ENCODE results near the gene NME3.
"Not testable (repeated sequence)": the region's sequence is repeated elsewhere in the genome, so short reads cannot be mapped to it uniquely, and the experiment has no call there.

The NME3 gene

DNA sequence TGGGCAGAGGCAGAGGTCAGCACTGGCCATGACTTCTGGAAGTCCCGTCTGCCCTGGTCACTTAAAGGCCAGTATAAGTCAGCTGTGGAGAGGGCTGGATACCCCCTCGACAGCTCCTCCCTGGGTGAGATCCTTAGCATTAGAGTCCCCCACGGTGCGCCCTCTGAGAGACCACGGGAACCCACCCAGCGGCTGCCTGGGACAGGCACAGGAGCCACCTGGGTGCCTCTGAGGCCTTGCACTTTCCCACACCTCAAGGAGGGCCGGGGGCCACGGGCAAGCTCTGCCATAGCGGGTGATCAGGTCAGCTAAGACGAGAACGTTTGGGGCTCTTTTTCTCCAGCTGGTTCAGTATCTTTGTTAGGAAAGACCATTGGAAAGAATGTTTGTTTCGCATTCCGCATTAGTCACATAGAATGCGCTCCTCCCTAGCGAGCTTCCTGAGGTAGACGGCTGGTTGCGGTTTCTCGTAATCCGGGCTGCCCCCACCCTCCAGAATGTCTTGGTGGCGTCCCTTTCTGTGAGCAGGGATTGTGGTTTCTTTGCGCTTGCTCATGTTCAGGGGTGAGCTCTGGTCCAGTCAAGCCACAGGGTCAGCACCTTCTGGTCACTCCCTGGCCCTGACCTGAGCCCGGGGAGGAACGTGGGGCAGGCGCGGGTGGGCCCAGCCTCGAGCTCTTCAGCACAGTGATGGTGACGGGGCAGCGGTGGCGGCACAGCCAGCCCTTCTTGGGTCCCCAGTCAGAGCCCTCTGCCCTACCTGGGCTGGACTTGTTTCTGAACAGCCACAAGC lies 25.2 kb downstream of the NME3 start:
- DNase-seq, result no peak

DNA sequence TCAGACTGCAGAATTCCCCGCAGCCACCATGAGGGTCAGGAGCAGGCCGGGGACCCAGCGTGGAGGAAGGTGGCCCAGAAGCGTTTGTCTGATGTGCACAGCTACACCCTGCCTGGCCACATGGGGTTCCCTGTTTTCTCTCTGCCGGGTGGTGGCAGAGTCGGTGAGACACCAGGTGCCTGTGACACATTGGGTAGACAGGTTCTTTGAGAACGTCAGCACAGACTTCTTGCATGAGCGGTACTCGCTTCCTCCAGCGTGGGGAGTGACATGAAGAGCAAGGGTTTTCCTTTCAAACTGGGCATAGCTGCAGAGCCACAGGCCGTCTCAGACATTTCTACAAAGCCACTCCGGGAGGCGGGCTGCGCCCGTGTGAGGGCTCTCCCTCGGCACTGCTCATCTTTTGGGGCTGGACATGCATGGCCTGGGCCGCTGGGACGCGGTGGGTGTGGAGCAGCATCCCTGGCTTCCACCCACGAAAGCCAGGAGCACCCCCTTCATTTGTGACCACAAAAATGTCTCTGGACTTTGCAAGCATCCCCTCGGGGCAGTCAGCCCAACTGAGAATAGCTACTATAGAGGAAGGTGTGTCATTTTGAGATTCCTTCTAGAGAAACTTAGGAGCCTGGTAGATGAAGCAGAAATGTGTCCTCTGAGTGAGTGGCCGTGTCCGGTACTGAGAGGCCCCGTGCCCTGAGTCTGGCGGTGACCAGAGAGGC lies 26.0 kb downstream of the NME3 start:
- no peak for DNase-seq

DNA sequence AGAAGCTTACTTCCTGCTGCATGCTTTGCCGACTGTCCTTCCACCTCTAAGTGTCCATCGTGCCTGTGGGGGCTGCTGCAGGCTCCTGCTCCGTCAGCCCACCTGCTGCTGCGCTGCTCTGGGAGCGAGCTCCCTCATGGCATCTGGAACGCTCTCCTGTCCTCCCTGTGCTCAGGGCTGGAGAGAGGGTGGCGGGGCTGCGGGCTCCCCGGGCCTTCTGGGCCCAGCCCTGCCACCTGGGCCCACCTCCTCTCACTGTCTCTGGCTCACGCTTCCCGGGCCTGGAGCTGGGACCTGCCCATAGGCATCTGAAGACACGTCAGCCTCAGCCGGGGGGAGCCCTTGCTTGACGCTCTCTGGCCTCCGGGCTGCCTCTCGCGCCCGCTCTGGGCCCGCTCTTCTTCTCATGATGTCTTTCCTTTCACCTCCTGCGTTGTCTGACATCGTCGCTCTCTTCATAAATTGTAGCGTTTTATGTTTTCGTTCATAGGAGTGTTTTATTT lies 27.0 kb downstream of the NME3 start:
- DNase-seq, result no peak

DNA sequence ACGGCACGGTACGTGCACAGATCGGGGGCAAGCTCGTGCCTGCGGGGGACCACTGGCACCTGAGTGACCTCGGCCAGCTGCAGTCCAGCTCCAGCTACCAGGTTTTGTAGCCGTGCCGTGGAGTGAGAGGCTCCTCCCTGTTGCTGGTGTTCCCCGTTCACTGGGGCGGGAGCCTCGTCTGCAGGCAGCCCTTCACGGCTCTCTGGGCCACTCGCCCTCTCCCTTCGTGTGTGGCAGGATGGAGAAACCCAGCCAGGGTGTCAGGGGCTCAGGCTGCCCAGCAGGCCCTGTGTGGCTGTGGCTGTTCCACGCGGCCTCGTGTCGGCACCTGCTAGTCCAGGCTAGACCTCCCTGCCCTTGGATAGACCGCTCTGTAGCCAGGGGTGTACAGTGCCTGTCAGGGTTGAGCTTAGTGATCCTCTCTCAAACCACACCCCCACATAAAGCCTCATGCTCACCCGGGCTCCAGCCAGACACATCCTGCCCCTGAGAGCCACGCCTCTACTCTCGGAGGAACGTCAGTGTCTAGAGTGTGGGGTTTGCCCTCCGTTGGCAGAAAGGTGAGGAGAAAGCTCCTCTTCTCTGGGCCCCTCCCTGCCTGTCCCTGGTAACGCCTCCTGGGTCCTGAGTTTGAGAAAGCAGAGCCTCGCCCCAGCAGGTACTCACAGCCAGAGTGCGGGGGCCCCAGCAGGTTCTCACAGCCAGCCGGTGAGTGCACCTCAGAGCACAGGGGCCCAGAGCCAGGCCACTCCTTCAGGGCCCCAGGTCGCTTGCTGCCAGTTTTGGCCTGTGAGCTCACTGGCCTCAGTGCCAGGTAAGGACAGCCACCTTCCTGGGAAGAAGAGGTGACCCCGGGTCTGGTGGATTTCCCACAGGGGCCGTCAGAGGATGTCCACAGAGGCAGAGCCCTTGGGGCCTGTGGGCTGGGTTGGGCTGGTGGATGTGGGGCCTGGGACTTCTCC lies 27.7 kb downstream of the NME3 start:
- DNase-seq, result no peak

DNA sequence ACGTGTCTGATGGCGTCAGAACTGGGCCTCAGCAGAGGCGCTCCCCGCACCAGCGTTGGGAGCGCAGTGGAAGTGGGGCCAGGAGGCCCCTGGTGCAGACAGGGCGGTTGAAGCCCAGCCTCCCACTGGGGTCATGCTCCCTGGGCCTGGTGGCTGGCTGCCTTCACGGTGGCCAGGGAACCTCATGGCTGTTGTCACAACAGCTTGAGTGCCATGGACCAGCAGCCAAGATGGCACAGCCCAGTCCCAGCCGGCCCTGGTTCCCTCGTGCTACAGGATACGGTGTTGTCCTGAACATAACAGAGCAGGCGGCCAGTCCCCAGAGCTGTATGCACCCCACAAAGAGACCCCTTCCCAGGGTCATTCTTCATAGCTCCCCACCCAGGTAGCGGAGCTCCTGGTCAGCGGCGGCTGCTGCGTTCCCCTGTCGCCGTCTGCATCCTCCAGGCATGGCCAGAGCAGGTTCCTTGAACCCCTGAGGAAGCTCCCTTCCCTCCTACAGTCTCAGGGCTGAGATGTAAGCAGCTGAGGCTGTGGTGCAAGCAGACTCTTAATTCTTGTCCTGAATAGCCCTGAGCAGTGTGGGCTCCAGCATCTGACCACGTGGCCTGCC lies 29.7 kb downstream of the NME3 start:
- no peak for DNase-seq

DNA sequence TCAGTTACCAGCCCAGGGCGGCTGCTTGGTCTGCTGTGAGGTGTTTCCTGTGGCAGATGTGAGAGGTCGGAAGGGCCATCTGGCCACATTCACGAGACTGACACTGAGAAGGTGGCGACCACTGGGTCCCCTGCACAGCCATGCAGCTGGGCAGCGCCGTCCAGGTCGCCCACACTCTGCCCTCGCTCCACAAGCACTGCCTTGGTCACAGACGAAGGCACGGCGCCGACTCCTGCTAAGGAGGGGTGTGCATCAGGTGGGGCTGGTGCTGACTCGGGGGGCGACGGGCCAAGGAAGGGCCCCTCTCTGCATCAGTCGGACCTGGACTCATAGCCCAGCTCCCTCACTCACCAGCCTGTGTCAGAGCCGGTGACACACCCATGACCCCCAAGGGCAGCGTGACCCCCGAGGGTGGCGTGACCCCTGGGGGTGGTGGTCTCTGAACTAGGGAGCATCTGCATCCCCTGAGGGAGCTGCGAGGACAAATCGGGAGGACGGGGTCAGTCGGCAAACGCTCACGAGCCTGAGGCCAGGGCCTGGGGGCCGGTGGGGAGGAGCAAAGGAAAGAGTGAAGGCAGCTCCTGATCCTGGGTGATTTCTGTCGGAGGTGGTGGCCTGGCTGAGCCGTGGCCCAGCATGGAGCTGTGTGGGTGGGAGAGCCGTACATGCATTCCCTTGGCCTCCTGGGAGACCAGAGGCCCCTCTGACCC lies 30.4 kb downstream of the NME3 start:
- no peak for DNase-seq

DNA sequence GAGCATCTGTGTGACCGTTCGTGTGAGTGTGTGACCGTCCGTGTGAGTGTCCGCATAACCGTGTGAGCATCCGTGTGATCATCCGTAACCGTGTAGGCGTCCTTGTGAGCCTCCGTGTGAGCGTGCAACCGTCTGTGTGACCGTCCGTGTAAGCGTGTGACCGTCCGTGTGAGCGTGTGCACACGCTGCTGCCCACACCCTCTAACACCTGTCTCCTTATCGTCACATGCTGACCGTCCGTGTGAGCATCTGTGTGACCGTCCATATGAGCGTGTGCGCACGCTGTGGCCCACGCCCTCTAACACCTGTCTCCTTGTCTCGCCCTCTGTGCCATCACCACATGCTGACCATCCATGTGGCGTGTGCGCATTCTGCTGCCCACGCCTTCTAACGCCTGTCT lies 31.1 kb downstream of the NME3 start:
- no peak for DNase-seq

DNA sequence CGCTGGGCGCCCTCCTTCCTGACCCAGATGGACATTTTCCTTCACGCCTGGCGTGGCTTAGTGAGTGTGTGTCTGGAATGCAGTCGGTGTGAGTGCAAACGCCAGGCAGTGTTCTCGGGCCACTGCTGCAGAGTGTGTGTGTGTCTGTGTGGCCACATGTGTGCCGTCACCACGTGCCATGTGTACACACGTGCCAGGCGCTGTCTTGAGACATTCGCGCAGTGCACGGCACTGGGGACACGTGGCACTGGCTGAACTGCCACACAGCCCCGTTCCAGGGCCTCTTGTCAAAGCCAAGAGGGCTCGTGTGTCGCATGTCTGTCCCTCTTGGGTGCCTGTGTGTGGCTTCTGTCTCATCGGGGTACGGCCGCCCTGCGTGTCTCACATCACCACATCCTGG lies 36.5 kb downstream of the NME3 start:
- DNase-seq, result no peak

DNA sequence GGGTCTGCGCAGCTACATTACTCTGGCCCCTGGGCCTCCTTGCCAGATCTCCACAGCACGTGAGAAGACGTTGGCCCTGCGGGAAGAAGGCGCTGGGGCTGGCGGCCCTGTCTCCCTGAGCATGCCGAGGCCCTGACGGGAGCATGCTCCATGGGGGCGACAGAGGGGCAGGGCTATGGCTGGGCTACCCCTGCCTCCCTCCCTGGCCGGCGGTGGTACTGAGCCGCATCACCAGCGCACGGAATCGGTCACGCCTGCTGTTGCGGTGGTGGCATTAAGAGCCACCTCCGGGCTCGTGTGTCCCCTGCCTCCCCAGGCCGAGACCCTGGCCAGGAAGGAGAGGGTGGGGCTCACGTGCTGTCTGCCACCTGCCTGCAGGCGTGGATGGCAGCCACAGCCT lies 37.2 kb downstream of the NME3 start:
- DNase-seq, result no peak

DNA sequence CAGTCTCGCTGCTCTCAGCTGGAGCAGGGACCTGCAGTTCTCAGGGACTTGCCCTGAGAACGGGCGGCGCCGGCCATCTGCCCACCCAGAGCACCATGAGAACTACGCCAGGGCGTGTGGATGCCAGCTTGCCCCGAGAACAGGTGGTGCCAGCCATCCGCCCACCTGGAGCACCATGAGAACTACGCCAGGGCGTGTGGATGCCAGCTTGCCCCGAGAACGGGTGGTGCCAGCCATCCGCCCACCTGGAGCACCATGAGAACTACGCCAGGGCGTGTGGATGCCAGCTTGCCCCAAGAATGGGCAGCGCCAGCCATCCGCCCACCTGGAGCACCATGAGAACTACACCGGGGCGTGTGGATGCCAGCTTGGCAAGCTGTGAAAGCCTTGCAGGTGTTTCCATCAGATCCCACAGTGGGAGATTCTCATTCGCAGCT lies 38.8 kb downstream of the NME3 start:
- not testable (repeated sequence) for DNase-seq

DNA sequence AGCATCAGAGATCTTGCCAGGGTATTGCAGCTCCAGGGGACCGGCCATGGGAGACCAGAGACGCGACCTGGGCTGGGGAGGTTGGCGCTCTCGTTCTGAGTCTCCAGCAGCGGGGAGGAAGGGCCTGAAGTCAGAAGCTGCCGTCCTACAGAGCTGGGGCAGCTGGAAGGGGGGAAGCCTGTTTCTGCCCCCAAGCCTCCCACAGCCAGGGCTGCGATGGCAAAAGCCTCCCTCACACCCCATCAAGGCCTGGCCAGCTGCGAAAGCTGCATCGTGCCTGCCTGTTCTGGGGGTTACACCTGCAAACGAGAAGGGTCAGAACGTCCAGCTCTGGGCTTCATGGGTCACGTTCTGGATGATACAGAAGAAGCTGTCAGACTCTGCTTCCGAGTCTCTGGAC lies 39.3 kb downstream of the NME3 start:
- DNase-seq, result no peak

DNA sequence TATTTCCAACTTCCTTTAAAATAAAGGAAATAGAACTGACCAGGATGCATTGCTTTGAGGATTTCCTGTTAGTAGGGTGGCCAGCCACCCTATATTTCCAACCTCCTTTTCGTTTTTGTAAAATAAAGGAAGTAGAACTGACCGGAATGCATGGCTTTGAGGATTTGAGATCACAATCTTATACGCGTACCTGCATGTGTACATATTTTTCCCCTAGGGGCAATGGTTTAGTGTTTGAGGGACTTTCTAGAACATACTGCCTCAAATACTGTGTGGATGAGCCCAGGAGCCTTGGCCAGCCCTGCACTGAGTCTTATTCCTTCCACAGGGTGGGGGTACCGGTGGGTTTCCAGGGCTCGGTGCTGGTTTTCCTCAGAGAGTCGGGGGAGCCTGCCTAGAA lies 39.7 kb downstream of the NME3 start:
- no peak for DNase-seq

DNA sequence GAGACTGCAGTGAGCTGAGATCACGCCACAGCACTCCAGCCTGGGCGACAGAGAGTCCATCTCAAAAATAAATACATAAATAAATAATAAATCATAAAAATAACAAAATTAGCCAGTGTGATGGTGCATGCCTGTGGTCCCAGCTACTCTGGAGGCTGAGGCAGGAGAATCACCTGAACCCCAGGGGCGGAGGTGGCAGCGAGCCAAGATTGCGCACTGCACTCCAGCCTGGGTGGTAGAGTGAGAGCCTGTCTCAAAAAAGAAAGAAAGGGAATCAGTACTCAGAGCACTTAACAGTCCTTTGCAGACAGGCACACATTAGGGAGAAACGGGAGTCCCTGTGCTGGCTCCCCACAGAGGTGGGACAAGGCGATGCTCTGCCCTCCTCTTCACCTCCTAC lies 40.3 kb downstream of the NME3 start:
- DNase-seq, result no peak

DNA sequence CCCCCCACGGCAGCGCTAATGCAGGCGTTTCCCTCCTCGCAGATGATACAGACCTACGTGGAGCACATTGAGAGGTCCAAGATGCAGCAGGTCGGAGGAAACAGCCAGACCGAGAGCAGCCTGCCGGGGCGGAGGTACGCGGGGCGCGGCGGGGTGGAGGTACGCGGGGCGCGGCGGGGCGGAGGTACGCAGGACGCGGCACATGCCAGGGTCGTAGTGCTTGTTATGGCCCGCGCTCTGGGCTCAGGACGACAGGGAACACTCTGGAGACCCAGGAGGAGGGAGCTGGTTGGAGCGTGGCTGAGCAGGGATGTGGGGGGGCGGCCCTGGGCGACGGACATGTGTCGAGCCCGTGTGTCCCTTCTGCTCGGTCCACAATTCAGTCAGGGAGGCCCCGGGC lies 41.9 kb downstream of the NME3 start:
- no peak for DNase-seq

DNA sequence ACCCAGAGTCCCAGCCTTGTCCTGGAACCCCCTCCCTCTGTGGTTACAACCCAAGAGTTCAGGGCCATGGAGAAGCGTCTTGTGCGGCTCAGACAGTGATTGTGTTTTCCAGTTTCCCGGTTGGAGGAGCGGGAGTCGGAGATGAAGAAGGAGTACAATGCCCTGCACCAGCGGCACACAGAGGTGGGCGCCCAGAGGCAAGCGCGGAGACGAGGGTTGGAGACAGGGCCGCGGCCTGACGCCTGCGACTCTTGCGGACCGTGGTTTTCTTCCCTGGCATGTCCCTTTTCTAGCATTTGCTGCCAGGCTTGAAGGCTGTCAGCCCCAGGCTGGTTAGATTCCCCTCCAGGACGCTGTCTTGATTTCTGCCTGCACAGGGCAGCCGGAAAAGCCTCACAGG lies 42.3 kb downstream of the NME3 start:
- no peak for DNase-seq

DNA sequence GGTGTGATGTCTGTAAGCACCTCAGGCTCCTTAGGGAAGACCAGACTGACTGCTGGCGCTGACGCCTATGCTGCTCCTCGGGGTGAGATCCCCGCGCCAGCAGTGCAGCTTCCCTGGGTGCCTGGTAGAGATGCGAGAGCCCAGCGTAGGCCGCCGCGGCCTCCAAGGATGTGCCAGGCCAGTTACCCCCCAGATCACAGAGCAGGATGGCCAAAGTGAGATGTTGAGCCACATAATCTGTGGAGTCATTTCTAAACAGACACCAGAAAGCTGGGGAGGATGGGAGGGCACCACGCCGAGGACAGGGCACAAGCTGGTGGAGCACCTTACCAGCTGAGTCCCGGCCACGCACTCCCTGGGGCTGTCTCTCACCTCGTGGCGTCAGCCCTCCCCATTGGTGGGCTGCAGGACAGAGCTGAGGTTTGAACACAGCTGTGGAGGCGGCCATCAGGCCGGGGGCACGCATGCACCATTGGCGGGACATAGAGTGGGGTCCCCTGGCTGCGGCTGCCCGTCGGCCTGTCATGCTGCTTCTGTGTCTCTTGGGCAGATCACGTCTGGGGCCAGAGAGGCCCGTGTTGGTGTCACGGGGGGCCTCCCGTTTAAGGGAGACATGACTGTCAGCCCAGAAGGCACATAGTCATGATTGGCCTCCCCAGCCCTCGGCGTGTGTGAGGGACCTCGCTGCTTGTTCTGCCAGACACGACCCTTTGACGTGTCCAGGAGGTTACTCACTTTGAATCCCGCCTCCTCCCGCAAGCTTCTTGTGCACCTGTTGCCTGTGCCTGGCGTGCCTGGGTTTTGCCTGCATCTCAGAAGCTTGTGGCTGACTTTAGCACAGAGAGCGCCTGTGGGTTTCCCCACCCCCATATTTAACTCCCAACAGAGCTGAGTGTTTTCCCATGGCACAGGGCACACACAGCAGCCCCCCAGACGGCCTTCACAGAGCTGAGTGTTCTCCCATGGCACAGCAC lies 43.4 kb downstream of the NME3 start:
- DNase-seq, result no peak

DNA sequence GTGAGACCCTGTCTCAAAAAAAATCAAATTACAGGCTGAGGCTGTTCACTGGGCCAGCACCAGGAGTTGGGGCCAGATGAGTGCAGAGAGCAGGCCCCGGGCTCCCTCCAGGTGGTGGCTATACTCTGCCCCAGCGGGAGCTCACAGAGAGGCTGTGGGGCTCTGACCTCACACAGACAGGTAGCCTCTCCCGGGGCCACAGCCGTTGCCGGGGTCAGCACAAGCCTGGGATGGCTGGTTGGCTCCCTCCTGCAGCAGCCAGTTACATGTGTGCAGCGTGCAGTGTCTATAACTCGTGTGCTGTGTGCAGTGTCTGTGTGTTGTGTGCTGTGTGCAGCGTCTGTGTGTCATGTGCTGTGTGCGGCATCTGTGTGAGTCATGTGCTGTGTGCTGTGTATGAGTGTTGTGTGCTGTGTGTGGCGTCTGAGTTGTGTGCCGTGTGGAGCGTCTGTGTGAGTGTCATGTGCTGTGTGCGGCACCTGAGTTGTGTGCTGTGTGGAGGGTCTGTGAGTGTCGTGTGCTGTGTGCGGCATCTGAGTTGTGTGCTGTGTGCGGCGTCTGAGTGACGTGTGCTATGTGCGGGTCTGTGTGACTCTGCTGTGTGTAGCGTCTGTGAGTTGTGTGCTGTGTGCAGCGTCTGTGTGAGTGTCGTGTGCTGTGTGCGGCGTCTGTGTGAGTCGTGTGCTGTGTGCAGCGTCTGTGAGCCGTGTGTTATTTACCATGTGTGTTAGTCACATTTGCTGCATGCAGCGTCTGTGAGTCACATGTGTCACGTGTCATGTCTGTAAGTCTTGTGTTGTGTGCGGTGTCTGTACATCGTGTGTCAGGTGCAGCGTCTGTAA lies 44.5 kb downstream of the NME3 start:
- DNase-seq, result no peak

DNA sequence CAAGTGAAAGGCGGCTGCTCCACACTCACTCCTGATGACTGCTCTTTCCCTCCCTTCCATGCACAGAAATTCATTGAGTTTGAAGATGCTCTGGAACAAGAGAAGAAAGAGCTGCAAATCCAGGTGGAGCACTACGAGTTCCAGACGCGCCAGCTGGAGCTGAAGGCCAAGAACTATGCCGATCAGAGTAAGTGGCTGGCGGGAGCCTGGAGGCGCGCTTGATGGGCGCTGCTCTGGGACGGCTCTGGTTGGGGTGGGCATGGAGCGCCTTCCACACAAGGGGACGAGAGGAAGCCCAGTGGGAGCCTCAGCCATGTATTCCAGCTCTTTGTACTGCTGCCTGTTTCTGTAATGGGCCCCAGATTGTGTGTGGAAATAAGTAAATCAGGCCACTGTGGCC lies 46.9 kb downstream of the NME3 start:
- DNase-seq, result no peak

DNA sequence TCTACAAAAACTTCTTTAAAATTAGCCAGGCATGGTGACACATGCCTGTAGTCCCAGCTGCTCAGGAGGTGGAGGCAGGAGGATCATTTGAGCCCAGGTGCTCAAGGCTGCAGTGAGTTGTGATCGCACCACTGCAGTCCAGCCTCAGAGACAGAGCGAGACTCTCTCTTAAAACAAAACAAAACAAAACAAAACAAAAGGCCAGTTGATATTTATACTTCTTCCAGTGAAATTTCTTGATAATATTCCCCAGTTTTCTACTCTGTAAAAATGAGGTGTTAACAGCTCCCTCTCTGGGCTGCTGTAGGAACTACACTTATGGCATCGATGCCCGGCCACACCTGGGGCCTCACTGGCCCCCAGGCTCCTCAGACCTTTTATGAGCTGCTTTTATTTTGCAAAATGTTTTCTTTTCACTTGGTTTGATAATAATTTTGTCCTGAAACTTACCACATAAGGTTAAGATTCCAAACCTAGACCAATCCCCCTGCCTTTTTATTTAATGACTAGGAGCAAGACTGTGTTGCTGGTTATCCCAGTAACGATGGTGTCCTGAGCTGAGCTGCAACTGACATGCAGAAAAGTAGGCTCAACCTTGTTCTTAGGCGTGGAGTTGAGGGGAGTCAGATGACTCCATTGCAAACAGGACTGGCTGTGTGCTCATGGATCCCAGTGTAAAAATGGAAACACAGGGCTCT lies 47.7 kb downstream of the NME3 start:
- DNase-seq, result peak; percentile 75
